Smooth muscle cell (in vitro differentiated cells): Measurements from ENCODE around the gene RAC2. TPM values are rescaled to one million over a fixed set of nuclear protein-coding genes. Genes with fewer than 3 reads are reported as not detected.

Source experiments
- DNase-seq: peaks from one replicate; lab custom pipeline; 2025; ENCODE audit not compliant: unreplicated experiment; lab: John Stamatoyannopoulos, UW
- H2AFZ ChIP-seq: fragments of 200-600 bp; sonication (generic); 2 replicates; pipeline ENCODE4 v1.6.0; 2016; ENCODE audit warnings: antibody characterized with exemption, low read depth, mild to moderate bottlenecking
- H3F3A ChIP-seq: fragments of 200-600 bp; sonication (generic); 2 replicates; pipeline ENCODE4 v1.6.0; 2017; ENCODE audit warnings: antibody characterized with exemption, low read depth
- H3K27ac ChIP-seq: fragments of 200-600 bp; sonication (generic); 2 replicates; pipeline ENCODE4 v1.5.1; 2016; ENCODE audit warnings: low read depth, mild to moderate bottlenecking
- H3K27me3 ChIP-seq: fragments of 200-600 bp; sonication (generic); 2 replicates; pipeline ENCODE4 v1.6.1; 2016; ENCODE audit warnings: low read depth, mild to moderate bottlenecking
- H3K36me3 ChIP-seq: fragments of 200-600 bp; sonication (generic); 2 replicates; pipeline ENCODE4 v1.5.1; 2016; ENCODE audit warnings: low read depth
- H3K4me1 ChIP-seq: fragments of 200-600 bp; sonication (generic); 2 replicates; pipeline ENCODE4 v1.5.1; 2016; ENCODE audit warnings: low read depth
- H3K4me2 ChIP-seq: fragments of 200-600 bp; sonication (generic); 2 replicates; pipeline ENCODE4 v1.6.0; 2016; ENCODE audit warnings: mild to moderate bottlenecking
- H3K4me3 ChIP-seq: fragments of 200-600 bp; sonication (generic); 2 replicates; pipeline ENCODE4 v1.5.1; 2016; ENCODE audit warnings: mild to moderate bottlenecking
- H3K79me2 ChIP-seq: fragments of 200-600 bp; sonication (generic); 2 replicates; pipeline ENCODE4 v1.6.0; 2016; ENCODE audit warnings: low read depth, mild to moderate bottlenecking
- H3K9ac ChIP-seq: fragments of 200-600 bp; sonication (generic); 2 replicates; pipeline ENCODE4 v1.6.0; 2016; ENCODE audit warnings: low read depth
- H3K9me3 ChIP-seq: fragments of 200-600 bp; sonication (generic); replicated peaks from 2 replicates; pipeline ENCODE4 v1.5.1; 2016; ENCODE audit warnings: low read depth
- H4K20me1 ChIP-seq: fragments of 200-600 bp; sonication (generic); 2 replicates; pipeline ENCODE4 v1.6.0; 2016; ENCODE audit warnings: low read depth
- CTCF ChIP-seq: fragments of 200-600 bp; sonication (generic); IDR thresholded peaks from 2 replicates; pipeline ENCODE4 v1.5.1; 2017; ENCODE audit warnings: borderline replicate concordance, mild to moderate bottlenecking, antibody characterized with exemption; ENCODE audit not compliant: insufficient read depth, poor library complexity, severe bottlenecking
- WGBS: methylation state at CpG from one replicate; pipeline ENCODE4 v1.1.7; 2016; ENCODE audit warnings: low lambda C conversion rate; 5-methylcytosine and 5-hydroxymethylcytosine counted together
- polyA plus RNA-seq: library from polyadenylated mRNA; unstranded; fragments of >200 nt; fragmentation: Nextera tagmentation; extraction: Ambion mirVana; gene quantifications from 2 replicates; pipeline ENCODE4 v1.2.1, GENCODE V29; 2016
- total RNA-seq: library from RNA; depleted of rRNA; stranded (reverse); fragments of >200 nt; gene quantifications from 2 replicates; pipeline ENCODE4 v1.2.3, GENCODE V29; 2014

Gene RAC2
- total and polyA plus RNA-seq, 2 experiments from 2014 or later: 3.6 to 4.0 TPM

- H3K27ac ChIP-seq: no peak overlapping the region
- no peaks in the 10 kb centered on the region for H3F3A ChIP-seq
- H3K79me2 ChIP-seq: no peaks in the 10 kb centered on the region
- 85% methylated on average over 8 of the region's 8 CpGs for WGBS
- no peak for TF ChIP-seq CTCF
- no peaks in the 10 kb centered on the region for H3K36me3 ChIP-seq
- no peak overlapping the region for H3K4me3 ChIP-seq
- peaks cover 4% of the 10 kb centered on the region for H3K27me3 ChIP-seq
- H3K4me2 ChIP-seq: no peak overlapping the region
- H3K9me3 ChIP-seq: no peaks in the 10 kb centered on the region
- no peak overlapping the region for H2AFZ ChIP-seq
- H4K20me1 ChIP-seq: no peaks in the 10 kb centered on the region
- DNase-seq: no peak
- no peaks in the 10 kb centered on the region for H3K4me1 ChIP-seq
- H3K9ac ChIP-seq: no peak overlapping the region
These were observed 21.6 kb downstream of the RAC2 start for GRCh38 chr22:37222440-37222971.

- Histone ChIP-seq H4K20me1 (no peaks in the 10 kb centered on the region), H3K4me2 (no peak overlapping the region), H3K4me3 (no peak overlapping the region), H3K4me1 (no peaks in the 10 kb centered on the region), H3K9me3 (no peaks in the 10 kb centered on the region), H3K27me3 (peaks cover 4% of the 10 kb centered on the region), H3F3A (no peaks in the 10 kb centered on the region), H3K9ac (no peak overlapping the region), H2AFZ (no peak overlapping the region), H3K27ac (no peak overlapping the region), H3K36me3 (no peaks in the 10 kb centered on the region), H3K79me2 (no peaks in the 10 kb centered on the region)
- no peak for TF ChIP-seq CTCF
- DNase-seq: no peak
- WGBS: 96% methylated on average over 10 of the region's 10 CpGs
These were observed 22.4 kb downstream of the RAC2 start for GRCh38 chr22:37221424-37222333.

GRCh38 chr22:37220543-37220981 lies 23.5 kb downstream of the RAC2 start:
- H3K9ac ChIP-seq: no peak overlapping the region
- H3F3A ChIP-seq: no peaks in the 10 kb centered on the region
- no peak overlapping the region for H2AFZ ChIP-seq
- H3K4me2 ChIP-seq: no peak overlapping the region
- H3K27ac ChIP-seq: no peak overlapping the region
- no peaks in the 10 kb centered on the region for H3K36me3 ChIP-seq
- H3K79me2 ChIP-seq: no peaks in the 10 kb centered on the region
- no peaks in the 10 kb centered on the region for H3K9me3 ChIP-seq
- no peaks in the 10 kb centered on the region for H3K4me1 ChIP-seq
- no peak for TF ChIP-seq CTCF
- DNase-seq: no peak
- no peaks in the 10 kb centered on the region for H4K20me1 ChIP-seq
- H3K4me3 ChIP-seq: no peak overlapping the region
- H3K27me3 ChIP-seq: peaks cover 4% of the 10 kb centered on the region
- 86% methylated on average over 4 of the region's 4 CpGs for WGBS
